CD4-positive, alpha-beta T cell treated with Interleukin-1 beta for 1 hour (primary cell): ENCODE data around the gene XKR8.
"Not testable (repeated sequence)": the region's sequence is repeated elsewhere in the genome, so short reads cannot be mapped to it uniquely, and the experiment has no call there.

Source experiments
- DNase-seq, 2 donors: peaks; one replicate each; pipeline ENCODE4 v3.0.0-alpha.2; 2020 to 2022

Gene XKR8

DNA sequence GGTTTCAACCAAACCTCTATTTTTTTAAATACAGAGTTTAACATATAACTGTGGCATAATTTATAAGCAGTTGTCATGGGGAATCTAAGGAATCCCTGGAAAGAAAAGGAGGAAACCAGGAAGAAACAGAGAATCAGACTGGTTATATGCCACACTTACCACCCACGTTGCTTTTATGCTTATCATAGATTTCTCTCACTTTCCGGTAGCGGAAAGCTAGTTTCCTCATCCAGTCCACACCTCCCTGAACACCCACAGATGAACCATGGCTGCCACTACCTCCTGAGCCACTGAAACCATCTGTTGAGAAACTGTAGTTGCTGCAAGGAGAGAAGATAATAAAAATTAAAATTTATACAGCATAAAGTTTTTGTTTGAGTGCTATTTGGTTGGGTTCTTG is 33.5 kb downstream of the XKR8 start:
- peak in 1 of 2 donors; percentile 32 for DNase-seq

DNA sequence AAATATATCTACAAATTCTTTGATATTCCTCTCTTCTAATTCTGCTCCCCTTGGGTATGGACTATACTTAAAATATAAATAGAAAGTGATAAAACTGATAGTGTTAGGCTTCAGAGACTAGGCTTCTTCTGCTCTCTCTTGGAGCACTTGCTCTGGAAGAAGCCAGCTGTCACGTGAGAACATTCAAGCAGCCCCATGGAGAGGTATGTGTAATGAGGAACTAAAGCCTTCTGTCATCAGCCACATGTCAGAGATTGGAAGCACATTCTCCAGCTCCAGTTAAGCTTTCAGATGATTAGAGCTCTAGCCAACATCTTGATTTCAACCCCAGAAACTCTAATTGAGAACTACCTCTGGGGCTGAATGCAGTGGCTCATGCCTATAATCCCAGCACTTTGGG is 34.3 kb downstream of the XKR8 start:
- no peak for DNase-seq

DNA sequence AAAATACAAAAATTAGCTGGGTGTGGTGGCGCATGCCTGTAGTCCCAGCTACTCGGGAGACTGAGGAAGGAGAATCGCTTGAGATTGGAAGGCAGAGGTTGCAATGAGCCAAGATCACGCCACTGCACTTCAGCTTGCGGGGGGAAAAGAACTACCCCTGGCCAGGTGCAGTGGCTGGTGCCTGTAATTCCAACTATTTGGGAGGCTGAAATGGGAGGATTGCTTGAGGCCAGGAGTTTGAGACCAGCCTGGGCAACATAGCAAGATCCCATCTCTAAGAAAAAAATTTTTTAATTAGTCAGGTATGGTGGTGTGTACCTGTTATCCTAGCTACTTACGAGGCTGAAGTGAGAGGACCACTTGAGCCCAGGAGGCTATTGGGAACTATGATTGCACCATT is 34.8 kb downstream of the XKR8 start:
- DNase-seq: not testable (repeated sequence)

DNA sequence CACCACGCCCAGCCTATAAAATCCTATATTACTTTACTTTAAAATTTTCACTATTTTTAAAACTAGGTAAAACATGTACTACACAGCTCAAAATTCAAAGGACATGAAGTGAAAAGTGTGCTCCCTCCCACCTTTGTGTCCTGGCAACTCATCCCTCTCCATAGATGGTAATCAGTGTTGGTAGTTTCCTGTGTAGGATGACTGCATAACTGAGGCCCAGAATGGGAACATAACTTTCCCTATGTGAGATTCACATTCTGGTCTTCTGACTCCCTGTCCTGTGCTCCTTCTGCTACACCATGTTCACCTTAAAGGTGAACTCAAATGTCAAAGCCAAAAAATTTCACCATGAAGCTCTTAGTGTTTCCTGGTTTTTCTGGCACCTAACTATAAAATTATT is 39.3 kb downstream of the XKR8 start:
- DNase-seq: no peak

DNA sequence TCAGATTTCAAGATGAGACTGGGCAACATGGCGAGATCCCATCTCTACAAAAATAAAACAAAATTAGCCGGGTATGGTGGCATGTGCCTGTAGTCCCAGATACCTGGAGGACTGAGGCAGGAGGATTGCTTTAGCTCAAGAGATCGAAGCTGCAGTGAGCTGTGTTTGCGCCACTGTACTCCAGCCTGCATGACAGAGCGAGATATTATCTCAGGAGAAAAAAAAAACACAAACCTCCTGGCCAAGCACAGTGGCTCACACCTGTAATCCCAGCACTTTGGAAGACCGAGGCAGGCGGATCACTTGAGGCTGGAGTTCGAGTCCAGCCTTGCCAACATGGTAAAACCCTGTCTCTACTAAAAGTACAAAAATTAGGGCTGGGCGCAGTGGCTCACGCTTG is 42.8 kb downstream of the XKR8 start:
- DNase-seq: no peak

DNA sequence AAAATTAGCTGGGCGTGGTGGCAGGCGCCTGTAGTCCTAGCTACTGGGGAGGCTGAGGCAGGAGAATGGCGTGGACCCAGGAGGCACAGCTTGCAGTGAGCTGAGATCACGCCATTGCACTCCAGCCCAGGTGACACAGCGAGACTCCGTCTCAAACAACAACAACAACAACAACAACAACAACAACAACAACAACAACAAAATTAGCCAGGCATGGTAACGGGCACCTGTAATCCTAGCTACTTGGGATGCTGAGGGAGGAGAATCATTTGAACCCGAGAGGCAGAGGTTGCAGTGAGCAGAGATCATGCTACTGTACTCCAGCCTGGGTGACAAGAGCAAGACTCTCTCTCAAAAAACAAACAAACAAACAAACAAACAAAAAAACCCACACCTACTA is 43.3 kb downstream of the XKR8 start:
- not testable (repeated sequence) for DNase-seq

DNA sequence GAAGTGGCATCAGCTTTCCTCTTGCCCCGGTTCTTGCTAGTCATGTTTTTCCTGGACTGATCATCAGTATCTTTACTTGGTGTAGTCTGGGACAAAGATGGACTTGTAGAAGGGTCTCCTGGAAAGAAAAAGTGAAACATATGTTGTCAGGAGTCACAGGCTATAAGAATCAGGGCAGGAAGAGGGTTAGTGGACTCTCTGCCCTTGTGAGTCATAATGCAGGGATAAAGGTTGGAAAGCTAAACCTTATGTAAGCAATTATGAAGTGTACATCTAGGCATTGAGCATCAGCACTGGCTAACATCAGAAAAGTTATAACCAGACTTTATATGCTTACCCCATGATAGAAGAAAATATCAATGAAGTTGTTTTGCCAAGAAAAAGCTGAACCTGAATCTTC is 51.2 kb downstream of the XKR8 start:
- no peak for DNase-seq
